ENCODE data around the gene EGR4.

DNA sequence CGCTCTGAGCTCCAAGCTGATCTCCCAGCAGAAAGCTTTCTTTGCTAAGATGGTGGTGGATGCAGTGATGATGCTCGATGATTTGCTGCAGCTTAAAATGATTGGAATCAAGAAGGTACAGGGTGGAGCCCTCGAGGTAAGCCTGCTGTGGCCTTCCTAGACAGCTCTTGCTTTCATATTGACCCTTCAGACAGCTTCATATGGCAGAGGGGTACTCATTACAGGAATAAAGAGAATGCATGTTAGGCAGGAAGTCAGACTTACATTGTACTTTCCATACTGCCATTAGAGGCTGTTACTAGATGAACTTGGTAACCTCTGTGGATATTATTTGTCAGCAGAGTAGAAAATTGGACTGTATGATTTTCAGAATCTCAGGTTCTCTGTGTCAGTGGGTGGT lies 48.8 kb downstream of the EGR4 start:
- TF ChIP-seq RAD21 (IDR thresholded peaks at IDR 0.05; ENCODE audit: low read length) (no peak), TAF1 (IDR thresholded peaks at IDR 0.05; ENCODE audit: borderline replicate concordance, low read depth, low read length) (no peak), SMC3 (IDR thresholded peaks at IDR 0.05; ENCODE audit: low read depth, low read length) (no peak), RFX5 (IDR thresholded peaks at IDR 0.05; ENCODE audit: low read length) (no peak), EZH2phosphoT487 (IDR thresholded peaks at IDR 0.05; ENCODE audit: borderline replicate concordance, low read depth) (no peak), TEAD4 (IDR thresholded peaks at IDR 0.05; ENCODE audit: borderline replicate concordance, insufficient read depth) (no peak)
- TF ChIP-seq, protein P1, sequence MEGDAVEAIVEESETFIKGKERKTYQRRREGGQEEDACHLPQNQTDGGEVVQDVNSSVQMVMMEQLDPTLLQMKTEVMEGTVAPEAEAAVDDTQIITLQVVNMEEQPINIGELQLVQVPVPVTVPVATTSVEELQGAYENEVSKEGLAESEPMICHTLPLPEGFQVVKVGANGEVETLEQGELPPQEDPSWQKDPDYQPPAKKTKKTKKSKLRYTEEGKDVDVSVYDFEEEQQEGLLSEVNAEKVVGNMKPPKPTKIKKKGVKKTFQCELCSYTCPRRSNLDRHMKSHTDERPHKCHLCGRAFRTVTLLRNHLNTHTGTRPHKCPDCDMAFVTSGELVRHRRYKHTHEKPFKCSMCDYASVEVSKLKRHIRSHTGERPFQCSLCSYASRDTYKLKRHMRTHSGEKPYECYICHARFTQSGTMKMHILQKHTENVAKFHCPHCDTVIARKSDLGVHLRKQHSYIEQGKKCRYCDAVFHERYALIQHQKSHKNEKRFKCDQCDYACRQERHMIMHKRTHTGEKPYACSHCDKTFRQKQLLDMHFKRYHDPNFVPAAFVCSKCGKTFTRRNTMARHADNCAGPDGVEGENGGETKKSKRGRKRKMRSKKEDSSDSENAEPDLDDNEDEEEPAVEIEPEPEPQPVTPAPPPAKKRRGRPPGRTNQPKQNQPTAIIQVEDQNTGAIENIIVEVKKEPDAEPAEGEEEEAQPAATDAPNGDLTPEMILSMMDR (IDR thresholded peaks at IDR 0.05): no peak
